ENCODE data around the gene PNKP. TPM values are rescaled to one million over a fixed set of nuclear protein-coding genes. Genes with fewer than 3 reads are reported as not detected.

Gene PNKP
- total RNA-seq, 1 experiment from 2014 or later: 141 TPM

GRCh38 chr19:49852631-49853126, 14.7 kb downstream of the PNKP start:
- no peak for TF ChIP-seq EZH2phosphoT487 (IDR thresholded peaks at IDR 0.05; ENCODE audit: borderline replicate concordance, low read length)
- TF ChIP-seq EZH2 (IDR thresholded peaks at IDR 0.05; ENCODE audit: low read length, unreplicated experiment): no peak
- no peak for TF ChIP-seq CTCF (conservative IDR thresholded peaks at IDR 0.05; ENCODE audit: low read depth, low read length)
- Histone ChIP-seq H3K27me3 (ENCODE audit: low read length) (no peaks in the 10 kb centered on the region), H3K9ac (ENCODE audit: low read length) (peak overlapping the region; percentile 30; the same call in 1 of the 2 replicates), H3K9me2 (replicated peaks; ENCODE audit: low read length) (no peaks in the 10 kb centered on the region), H3K4me1 (ENCODE audit: insufficient read depth, low read length) (peaks cover 37% of the 10 kb centered on the region), H3F3A (ENCODE audit: low read length, unreplicated experiment) (no peaks in the 10 kb centered on the region), H3K36me3 (ENCODE audit: low read depth, low read length) (peaks cover 11% of the 10 kb centered on the region; the same call in 1 of the 2 replicates), H3K4me2 (ENCODE audit: low read length) (peak overlapping the region; percentile 96), H4K20me1 (ENCODE audit: low read length) (peaks cover 29% of the 10 kb centered on the region; the same call in 1 of the 2 replicates), H3K27ac (ENCODE audit: low read length) (no peak overlapping the region), H3K79me2 (ENCODE audit: low read length) (peaks cover 41% of the 10 kb centered on the region), H2AFZ (ENCODE audit: low read length) (no peak overlapping the region), H3K9me3 (ENCODE audit: low read length) (no peaks in the 10 kb centered on the region), H3K4me3 (ENCODE audit: low read length) (peak overlapping the region; percentile 86)
- ChIA-PET CTCF (no interaction called here), POLR2A (ENCODE audit: unreplicated experiment) (no interaction called here)
- intact Hi-C loops (cut with micrococcal nuclease): loop anchor here (5.0 kb wide), 1 partner anchor 85 kb away; the partner anchor contains the start of gene AP2A1
- no peak for ATAC-seq
- BruUV-seq (replicated peaks): TSS peak; percentile 62
- DNase-seq: no peak

DNA sequence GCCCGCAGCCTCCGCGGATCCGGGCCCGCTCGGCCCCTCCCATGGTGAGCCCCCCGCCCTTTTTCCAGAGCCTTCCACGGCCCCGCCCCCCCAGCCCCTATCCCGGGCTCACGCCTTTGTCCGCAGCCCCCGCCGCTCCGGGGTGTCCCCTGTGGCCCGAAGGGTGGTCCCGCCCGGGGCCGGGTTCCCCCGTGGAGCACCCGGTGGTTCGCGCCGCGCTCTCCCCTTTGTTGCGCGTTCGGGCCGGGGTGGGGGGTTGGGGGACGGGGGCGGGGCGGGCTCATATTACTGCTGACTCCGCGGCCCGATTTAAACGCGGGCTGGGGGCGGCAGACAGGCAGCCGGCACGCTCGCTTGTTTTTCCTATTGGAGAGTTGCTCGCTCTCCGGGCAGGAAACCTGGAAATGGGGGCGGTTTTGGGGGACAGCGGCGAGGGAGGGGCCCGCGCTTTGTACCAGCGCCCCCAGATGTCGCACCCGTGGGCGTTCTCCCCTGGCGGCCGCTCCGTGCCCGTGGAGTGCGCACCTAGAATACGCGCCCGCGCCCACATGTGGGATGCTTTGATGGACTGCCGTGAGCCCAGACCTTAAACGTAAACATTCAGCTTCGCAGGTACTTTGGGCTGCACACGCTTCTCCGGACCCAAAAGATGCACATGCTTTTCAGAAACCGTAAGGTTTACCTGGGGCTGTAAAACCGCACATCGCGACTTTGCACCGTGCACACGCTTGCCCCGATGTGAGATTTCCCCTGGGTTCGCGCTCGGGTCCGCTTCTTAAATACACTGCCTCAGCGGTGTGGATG, 15.7 kb downstream of the PNKP start:
- H3K27me3 ChIP-seq (ENCODE audit: low read length): no peaks in the 10 kb centered on the region
- peaks cover 37% of the 10 kb centered on the region for H3K4me1 ChIP-seq (ENCODE audit: insufficient read depth, low read length)
- peaks cover 8% of the 10 kb centered on the region; the same call in 1 of the 2 replicates for H3K36me3 ChIP-seq (ENCODE audit: low read depth, low read length)
- no peaks in the 10 kb centered on the region for H3F3A ChIP-seq (ENCODE audit: low read length, unreplicated experiment)
- H3K4me3 ChIP-seq (ENCODE audit: low read length): peak overlapping the region; percentile 86
- intact Hi-C loops (cut with micrococcal nuclease): loop anchor here (5.0 kb wide), 1 partner anchor 84 kb away; the partner anchor contains the start of gene AP2A1
- ChIA-PET POLR2A (ENCODE audit: unreplicated experiment) (no interaction called here), CTCF (no interaction called here)
- H4K20me1 ChIP-seq (ENCODE audit: low read length): peaks cover 29% of the 10 kb centered on the region; the same call in 1 of the 2 replicates
- ATAC-seq (peak; percentile 2), DNase-seq (peak; percentile 43)
- no peaks in the 10 kb centered on the region for H3K9me2 ChIP-seq (replicated peaks; ENCODE audit: low read length)
- H3K9me3 ChIP-seq (ENCODE audit: low read length): no peaks in the 10 kb centered on the region
- H3K27ac ChIP-seq (ENCODE audit: low read length): no peak overlapping the region
- no TSS peak for BruUV-seq (replicated peaks)
- peak overlapping the region; percentile 30 for H3K9ac ChIP-seq (ENCODE audit: low read length)
- no peak for TF ChIP-seq CTCF (conservative IDR thresholded peaks at IDR 0.05; ENCODE audit: low read depth, low read length)
- no peak for TF ChIP-seq EZH2phosphoT487 (IDR thresholded peaks at IDR 0.05; ENCODE audit: borderline replicate concordance, low read length)
- no peak for TF ChIP-seq EZH2 (IDR thresholded peaks at IDR 0.05; ENCODE audit: low read length, unreplicated experiment)
- H3K4me2 ChIP-seq (ENCODE audit: low read length): peak overlapping the region; percentile 96
- H3K79me2 ChIP-seq (ENCODE audit: low read length): peaks cover 41% of the 10 kb centered on the region
- no peak overlapping the region for H2AFZ ChIP-seq (ENCODE audit: low read length)

Measured in PC-3 (cell line).